Sigmoid colon (tissue), 7 donors: ENCODE data around the gene LPCAT3. TPM values are rescaled to one million over a fixed set of nuclear protein-coding genes. Genes with fewer than 3 reads are reported as not detected.
A peak's percentile ranks its signal among the peaks of the same experiment; 100 is the strongest.

ENCODE experiments used
- DNase-seq: peaks from one replicate; pipeline ENCODE4 v3.0.0-alpha.2; 2019
- H3K27ac ChIP-seq, 4 donors: fragments of 200-600 bp; sonication (generic); one replicate each; pipeline ENCODE4 v1.5.1; 2016 to 2019; ENCODE audit warnings: mild to moderate bottlenecking in 1 of 4
- H3K27me3 ChIP-seq, 3 donors: fragments of 200-600 bp; sonication (generic); one replicate each; pipeline ENCODE4 v1.5.1; 2019; ENCODE audit warnings: mild to moderate bottlenecking in 1 of 3
- H3K36me3 ChIP-seq, 4 donors: fragments of 200-600 bp; sonication (generic); one replicate each; pipeline ENCODE4 v1.5.1; 2016 to 2019
- H3K4me1 ChIP-seq, 4 donors: fragments of 200-600 bp; sonication (generic); one replicate each; pipeline ENCODE4 v1.5.1; 2017 to 2019
- H3K4me3 ChIP-seq, 4 donors: fragments of 200-600 bp; sonication (generic); one replicate each; pipeline ENCODE4 v1.5.1; 2017 to 2019; ENCODE audit warnings: mild to moderate bottlenecking in 2 of 4, moderate library complexity in 1 of 4
- H3K9me3 ChIP-seq, 4 donors: fragments of 200-600 bp in 3 of 4; sonication (generic) in 3 of 4; one replicate each; pipeline versions ENCODE4 v1.5.1 to v1.6.1; 2013 to 2019
- EP300 ChIP-seq, 4 donors: sonication (generic); formaldehyde crosslinking; IDR thresholded peaks; one replicate each; pipeline ENCODE4 v1.6.1; 2017; ENCODE audit warnings: antibody characterized with exemption in 4 of 4
- POLR2A ChIP-seq, 2 donors: fragments of 450-650 bp; IDR thresholded peaks; one replicate each; pipeline ENCODE4 v1.6.1; 2016; ENCODE audit warnings: antibody characterized with exemption in 2 of 2, mild to moderate bottlenecking in 2 of 2, moderate library complexity in 2 of 2
- POLR2AphosphoS5 ChIP-seq, 4 donors: sonication (generic); formaldehyde crosslinking; IDR thresholded peaks; one replicate each; pipeline ENCODE4 v1.6.1; 2017; ENCODE audit warnings: antibody characterized with exemption in 4 of 4
- WGBS, 2 donors: extraction: QIAGEN DNeasy Blood & Tissue Kit; methylation state at CpG; one replicate each; pipeline ENCODE4 v1.1.7; 2013; 5-methylcytosine and 5-hydroxymethylcytosine counted together
- intact Hi-C: fragments of 100-400 bp; cut with DNase I; formaldehyde crosslinking; loops from one replicate; pipeline ENCODE4 v1.15.1; 2023
- polyA plus RNA-seq, 3 donors: library from polyadenylated mRNA; stranded (reverse); fragments of 200-250 nt; gene quantifications; one replicate each; pipeline ENCODE4 v1.2.3, GENCODE V29; 2013
- total RNA-seq, 4 donors: library from RNA; depleted of rRNA; stranded (reverse); fragments of >200 nt; gene quantifications; one replicate each; pipeline ENCODE4 v1.1.0, GENCODE V29; 2016
- TF ChIP-seq, protein P1 (sequence below), 4 experiments: fragments of 450-650 bp in 3 of 4; fragments of 200-600 bp in 1 of 4; IDR thresholded peaks; one replicate each; pipeline ENCODE4 v1.5.1; 2016 to 2019; ENCODE audit warnings: antibody characterized with exemption in 4 of 4, mild to moderate bottlenecking in 3 of 4, moderate library complexity in 2 of 4
- donor health status: healthy with polysubstance abuse.
- donor health status: Bipolar disorder and iron deficiency.
- donor health status: healthy.

Gene LPCAT3
- total and polyA plus RNA-seq, 7 donors: 7.8 to 47.9 (median 25.3) TPM

DNA sequence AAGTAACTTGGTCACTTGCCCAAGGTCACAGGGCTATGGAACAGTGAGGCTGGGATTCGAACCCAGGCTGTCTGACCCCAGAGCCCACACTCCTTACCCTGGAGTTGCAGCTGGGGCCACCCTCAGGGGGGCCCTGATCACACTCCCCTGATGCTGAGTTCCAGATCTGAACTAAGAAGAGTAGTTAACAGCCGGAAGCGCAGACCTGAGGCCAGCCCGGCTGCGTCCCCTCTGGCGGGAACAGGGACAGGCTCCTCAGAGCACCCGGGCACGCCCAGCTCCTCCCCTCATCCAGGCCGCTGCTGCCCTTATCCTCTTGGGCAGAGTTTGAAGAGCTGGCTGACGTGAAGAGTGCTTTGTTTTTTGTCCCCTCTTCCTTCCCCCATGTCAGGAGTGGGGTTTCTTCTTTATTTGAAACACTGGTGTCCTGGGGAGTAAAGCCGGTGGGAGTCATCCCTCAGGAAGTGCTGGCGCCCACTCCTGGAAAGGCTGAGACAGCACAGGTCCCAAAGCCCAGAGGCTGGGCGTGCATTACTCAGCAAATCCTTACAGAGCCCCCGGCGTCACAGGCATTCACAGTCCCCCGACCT lies 56.5 kb downstream of the LPCAT3 start:
- intact Hi-C loops: no loop called here
- 2 to 19% methylated on average over 16 of the region's 16 CpGs for WGBS, 2 donors
- Histone ChIP-seq H3K4me3 (peak overlapping the region in 3 of 4 donors; percentile 7 to 34 (median 11)), H3K4me1 (peaks cover 0 to 48% (median 31%) of the 10 kb centered on the region in 4 donors), H3K9me3 (no peaks in the 10 kb centered on the region), H3K27me3 (no peaks in the 10 kb centered on the region), H3K27ac (peak overlapping the region; percentile 64 to 86 (median 82)), H3K36me3 (peaks cover 15 to 17% (median 16%) of the 10 kb centered on the region in 4 donors)
- TF ChIP-seq, protein P1, sequence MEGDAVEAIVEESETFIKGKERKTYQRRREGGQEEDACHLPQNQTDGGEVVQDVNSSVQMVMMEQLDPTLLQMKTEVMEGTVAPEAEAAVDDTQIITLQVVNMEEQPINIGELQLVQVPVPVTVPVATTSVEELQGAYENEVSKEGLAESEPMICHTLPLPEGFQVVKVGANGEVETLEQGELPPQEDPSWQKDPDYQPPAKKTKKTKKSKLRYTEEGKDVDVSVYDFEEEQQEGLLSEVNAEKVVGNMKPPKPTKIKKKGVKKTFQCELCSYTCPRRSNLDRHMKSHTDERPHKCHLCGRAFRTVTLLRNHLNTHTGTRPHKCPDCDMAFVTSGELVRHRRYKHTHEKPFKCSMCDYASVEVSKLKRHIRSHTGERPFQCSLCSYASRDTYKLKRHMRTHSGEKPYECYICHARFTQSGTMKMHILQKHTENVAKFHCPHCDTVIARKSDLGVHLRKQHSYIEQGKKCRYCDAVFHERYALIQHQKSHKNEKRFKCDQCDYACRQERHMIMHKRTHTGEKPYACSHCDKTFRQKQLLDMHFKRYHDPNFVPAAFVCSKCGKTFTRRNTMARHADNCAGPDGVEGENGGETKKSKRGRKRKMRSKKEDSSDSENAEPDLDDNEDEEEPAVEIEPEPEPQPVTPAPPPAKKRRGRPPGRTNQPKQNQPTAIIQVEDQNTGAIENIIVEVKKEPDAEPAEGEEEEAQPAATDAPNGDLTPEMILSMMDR (IDR thresholded peaks at IDR 0.05): peak; percentile 20 to 47 (median 42)
- no peak for TF ChIP-seq EP300 (IDR thresholded peaks at IDR 0.05)
- TF ChIP-seq POLR2AphosphoS5 (IDR thresholded peaks at IDR 0.05): peak in 2 of 4 donors; percentile 7 to 11
- peak; percentile 89 for DNase-seq

DNA sequence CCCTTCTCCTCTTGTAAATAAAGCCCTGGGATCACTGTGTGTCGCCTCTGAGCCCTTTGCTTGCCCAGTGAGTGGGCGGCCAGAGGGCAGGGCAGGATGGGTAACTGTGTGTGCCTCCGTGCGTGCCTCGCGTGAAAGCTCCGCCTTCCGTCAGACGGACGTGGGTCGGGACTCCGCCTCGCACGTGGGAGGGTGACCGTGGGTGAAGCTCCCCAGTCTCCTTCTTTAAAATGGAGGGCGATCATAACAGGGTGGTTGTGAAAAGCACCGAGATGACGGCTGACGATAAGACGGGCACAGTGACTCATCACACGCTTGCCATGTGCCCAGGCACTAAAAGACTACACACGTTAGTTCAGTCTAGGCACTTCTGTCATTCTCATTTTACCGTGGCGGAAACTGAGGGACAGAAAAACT lies 57.0 kb downstream of the LPCAT3 start:
- TF ChIP-seq POLR2AphosphoS5 (IDR thresholded peaks at IDR 0.05): peak in 1 of 4 donors; percentile 17
- TF ChIP-seq, protein P1 (IDR thresholded peaks at IDR 0.05): no peak
- Histone ChIP-seq H3K36me3 (peaks cover 10 to 12% (median 11%) of the 10 kb centered on the region in 4 donors), H3K9me3 (no peaks in the 10 kb centered on the region), H3K4me1 (peaks cover 0 to 48% (median 31%) of the 10 kb centered on the region in 4 donors), H3K4me3 (peak overlapping the region in 3 of 4 donors; percentile 7 to 34 (median 11)), H3K27me3 (no peaks in the 10 kb centered on the region), H3K27ac (peak overlapping the region; percentile 64 to 86 (median 82))
- WGBS, 2 donors: 3 to 21% methylated on average over 24 of the region's 24 CpGs
- DNase-seq: peak; percentile 86
- intact Hi-C loops: no loop called here

DNA sequence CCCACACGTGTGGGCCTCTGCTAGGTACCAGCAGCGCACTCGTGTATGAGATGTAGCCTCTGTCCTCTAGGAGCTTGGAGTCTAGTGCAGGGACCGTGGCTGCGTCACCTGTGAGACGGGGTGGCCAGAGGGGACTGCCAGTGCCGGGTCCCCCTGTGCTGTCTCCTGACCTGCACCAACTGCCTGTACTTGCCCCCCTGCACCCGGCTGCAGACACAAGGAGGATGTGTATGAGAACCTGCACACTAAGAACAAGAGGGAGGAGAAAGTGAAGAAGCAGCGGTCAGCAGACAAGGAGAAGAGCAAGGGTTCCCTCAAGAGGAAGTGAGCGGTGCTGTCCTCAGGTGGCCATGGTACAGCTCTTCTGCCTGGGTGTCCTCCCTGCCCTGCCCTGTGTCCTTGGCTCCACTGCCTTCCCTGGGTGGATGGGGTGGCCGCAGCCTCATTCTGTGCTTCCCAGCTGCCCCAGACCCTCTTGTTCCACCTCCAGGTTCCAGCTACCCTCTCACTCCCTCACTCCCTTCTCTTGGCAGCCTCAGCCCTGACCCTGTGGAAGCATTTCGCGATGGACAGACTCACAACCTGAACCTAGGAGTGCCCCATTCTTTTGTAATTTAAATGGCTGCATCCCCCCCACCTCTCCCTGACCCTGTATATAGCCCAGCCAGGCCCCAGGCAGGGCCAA lies 57.5 kb downstream of the LPCAT3 start:
- peak overlapping the region; percentile 64 to 86 (median 82) for H3K27ac ChIP-seq
- intact Hi-C loops: no loop called here

DNA sequence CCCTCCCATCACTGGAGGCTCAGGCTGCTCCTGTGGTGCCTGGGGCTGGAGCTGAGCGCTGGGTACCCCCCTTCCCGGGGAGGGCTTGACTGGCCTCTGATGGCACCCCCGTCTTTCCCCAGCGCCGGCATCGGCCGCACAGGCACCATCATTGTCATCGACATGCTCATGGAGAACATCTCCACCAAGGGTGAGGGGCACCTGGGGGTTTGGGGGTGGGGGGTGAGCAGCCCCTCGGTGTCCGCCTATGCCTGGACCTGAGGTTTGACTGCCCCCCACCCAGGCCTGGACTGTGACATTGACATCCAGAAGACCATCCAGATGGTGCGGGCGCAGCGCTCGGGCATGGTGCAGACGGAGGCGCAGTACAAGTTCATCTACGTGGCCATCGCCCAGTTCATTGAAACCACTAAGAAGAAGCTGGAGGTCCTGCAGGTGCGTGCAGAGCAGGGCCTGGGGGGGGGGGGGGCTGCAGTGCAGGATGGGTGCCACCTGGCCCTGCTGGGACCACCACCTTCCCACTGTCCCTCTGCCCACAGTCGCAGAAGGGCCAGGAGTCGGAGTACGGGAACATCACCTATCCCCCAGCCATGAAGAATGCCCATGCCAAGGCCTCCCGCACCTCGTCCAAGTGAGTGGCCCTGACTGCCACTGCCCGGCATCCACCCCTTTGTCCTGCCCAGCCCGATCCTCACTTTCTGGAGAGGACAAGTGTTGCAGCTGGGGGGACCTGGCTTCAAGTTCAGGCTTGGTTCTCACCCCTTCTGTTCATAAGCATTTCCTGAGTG lies 58.3 kb downstream of the LPCAT3 start:
- TF ChIP-seq, protein P1 (IDR thresholded peaks at IDR 0.05): no peak
- no peak for TF ChIP-seq POLR2AphosphoS5 (IDR thresholded peaks at IDR 0.05)
- no peak for TF ChIP-seq POLR2A (IDR thresholded peaks at IDR 0.05)
- TF ChIP-seq EP300 (IDR thresholded peaks at IDR 0.05): no peak
- H3K36me3 ChIP-seq: no peaks in the 10 kb centered on the region
- peak; percentile 64 for DNase-seq
- WGBS, 2 donors: 89 to 91% methylated on average over 26 of the region's 26 CpGs
- H3K27ac ChIP-seq: peak overlapping the region in 1 of 4 donors; percentile 81
- no peaks in the 10 kb centered on the region for H3K9me3 ChIP-seq
- no peak overlapping the region for H3K4me3 ChIP-seq
- H3K4me1 ChIP-seq: peaks cover 0 to 42% (median 29%) of the 10 kb centered on the region in 4 donors
- no peaks in the 10 kb centered on the region for H3K27me3 ChIP-seq
- intact Hi-C loops: no loop called here

More for the DNA sequence above, 57.5 kb downstream of the LPCAT3 start:
- Histone ChIP-seq H3K27me3 (no peaks in the 10 kb centered on the region), H3K9me3 (no peaks in the 10 kb centered on the region), H3K36me3 (peaks cover 5 to 7% (median 6%) of the 10 kb centered on the region in 4 donors), H3K4me1 (peaks cover 0 to 48% (median 31%) of the 10 kb centered on the region in 4 donors), H3K4me3 (peak overlapping the region in 1 of 4 donors; percentile 11)
- WGBS, 2 donors: 66 to 70% methylated on average over 13 of the region's 13 CpGs
- peak; percentile 70 for DNase-seq
- TF ChIP-seq POLR2A (IDR thresholded peaks at IDR 0.05) (no peak), POLR2AphosphoS5 (IDR thresholded peaks at IDR 0.05) (no peak), EP300 (IDR thresholded peaks at IDR 0.05) (no peak)
- TF ChIP-seq, protein P1 (IDR thresholded peaks at IDR 0.05): no peak
